Measurements from ENCODE around the gene ZNF594. TPM values are rescaled to one million over a fixed set of nuclear protein-coding genes. Genes with fewer than 3 reads are reported as not detected.
"Not testable (repeated sequence)": the region's sequence is repeated elsewhere in the genome, so short reads cannot be mapped to it uniquely, and the experiment has no call there.

ZNF594 gene
- total RNA-seq, 1 donor from 2014 or later, result 26.1 TPM

- no peaks in the 10 kb centered on the region for H3K9me3 Mint-ChIP-seq (ENCODE audit: low read depth)
- no peaks in the 10 kb centered on the region for H3K36me3 Mint-ChIP-seq (ENCODE audit: insufficient read depth)
- no peak for DNase-seq (ENCODE audit: low spot score, unreplicated experiment)
These were observed 58.4 kb downstream of the ZNF594 start for GRCh38 chr17:5133311-5133710.

GRCh38 chr17:5132503-5133225, 59.0 kb downstream of the ZNF594 start:
- not testable (repeated sequence) for H3K4me3 Mint-ChIP-seq (ENCODE audit: low read depth); H3K36me3 Mint-ChIP-seq (ENCODE audit: insufficient read depth); H3K9me3 Mint-ChIP-seq (ENCODE audit: low read depth); H3K27ac Mint-ChIP-seq; H3K27me3 Mint-ChIP-seq; H3K4me1 Mint-ChIP-seq (ENCODE audit: low read depth); DNase-seq (ENCODE audit: low spot score, unreplicated experiment)

More at GRCh38 chr17:5133311-5133710, 58.4 kb downstream of the ZNF594 start:
- H3K27me3 Mint-ChIP-seq, result peaks cover 2% of the 10 kb centered on the region
- H3K4me3 Mint-ChIP-seq (ENCODE audit: low read depth), result no peak overlapping the region
- no peak overlapping the region for H3K27ac Mint-ChIP-seq
- no peaks in the 10 kb centered on the region for H3K4me1 Mint-ChIP-seq (ENCODE audit: low read depth)
- TF ChIP-seq CTCF (IDR thresholded peaks at IDR 0.05; ENCODE audit: unreplicated experiment), result no peak

GRCh38 chr17:5131799-5132502, 59.7 kb downstream of the ZNF594 start:
- not testable (repeated sequence) for H3K9me3 Mint-ChIP-seq (ENCODE audit: low read depth); H3K36me3 Mint-ChIP-seq (ENCODE audit: insufficient read depth); H3K27ac Mint-ChIP-seq; H3K4me1 Mint-ChIP-seq (ENCODE audit: low read depth); H3K4me3 Mint-ChIP-seq (ENCODE audit: low read depth); DNase-seq (ENCODE audit: low spot score, unreplicated experiment); H3K27me3 Mint-ChIP-seq

- DNase-seq (ENCODE audit: low spot score, unreplicated experiment), result no peak
- H3K4me1 Mint-ChIP-seq (ENCODE audit: low read depth), result no peaks in the 10 kb centered on the region
- H3K36me3 Mint-ChIP-seq (ENCODE audit: insufficient read depth), result no peaks in the 10 kb centered on the region
- no peak for TF ChIP-seq CTCF (IDR thresholded peaks at IDR 0.05; ENCODE audit: unreplicated experiment)
- H3K9me3 Mint-ChIP-seq (ENCODE audit: low read depth), result no peaks in the 10 kb centered on the region
- no peak overlapping the region for H3K4me3 Mint-ChIP-seq (ENCODE audit: low read depth)
- peaks cover 13% of the 10 kb centered on the region for H3K27me3 Mint-ChIP-seq
- no peak overlapping the region for H3K27ac Mint-ChIP-seq
These were observed 60.4 kb downstream of the ZNF594 start for GRCh38 chr17:5131146-5131715.

GRCh38 chr17:5130687-5131086, 61.0 kb downstream of the ZNF594 start:
- DNase-seq (ENCODE audit: low spot score, unreplicated experiment); H3K36me3 Mint-ChIP-seq (ENCODE audit: insufficient read depth); H3K4me1 Mint-ChIP-seq (ENCODE audit: low read depth); H3K27ac Mint-ChIP-seq; H3K4me3 Mint-ChIP-seq (ENCODE audit: low read depth); H3K9me3 Mint-ChIP-seq (ENCODE audit: low read depth): not testable (repeated sequence)
- H3K27me3 Mint-ChIP-seq, result peaks cover 17% of the 10 kb centered on the region

GRCh38 chr17:5130261-5130660, 61.4 kb downstream of the ZNF594 start:
- not testable (repeated sequence) for H3K27ac Mint-ChIP-seq; H3K4me3 Mint-ChIP-seq (ENCODE audit: low read depth); H3K36me3 Mint-ChIP-seq (ENCODE audit: insufficient read depth); DNase-seq (ENCODE audit: low spot score, unreplicated experiment); H3K9me3 Mint-ChIP-seq (ENCODE audit: low read depth); H3K4me1 Mint-ChIP-seq (ENCODE audit: low read depth)
- H3K27me3 Mint-ChIP-seq, result peaks cover 17% of the 10 kb centered on the region

- DNase-seq (ENCODE audit: low spot score, unreplicated experiment); H3K36me3 Mint-ChIP-seq (ENCODE audit: insufficient read depth); H3K9me3 Mint-ChIP-seq (ENCODE audit: low read depth); H3K4me3 Mint-ChIP-seq (ENCODE audit: low read depth); H3K4me1 Mint-ChIP-seq (ENCODE audit: low read depth); H3K27ac Mint-ChIP-seq: not testable (repeated sequence)
- H3K27me3 Mint-ChIP-seq, result peaks cover 17% of the 10 kb centered on the region
These were observed 61.9 kb downstream of the ZNF594 start for GRCh38 chr17:5129770-5130169.

Other genes starting within 250 kb of the ZNF594 start
- gene PFN1, start 243.3 kb downstream of the ZNF594 start, total RNA-seq, result 372 and 404 TPM in 2 replicates
- 23.4 and 25.8 TPM in 2 replicates for gene ENO3, start 240.7 kb downstream of the ZNF594 start, total RNA-seq
- 70.3 and 71.4 TPM in 2 replicates for gene SPAG7, start 224.1 kb downstream of the ZNF594 start, total RNA-seq
- 34.1 and 34.2 TPM in 2 replicates for gene CAMTA2, start 204.2 kb downstream of the ZNF594 start, total RNA-seq
- 2.8 and 3.3 TPM in 2 replicates for gene INCA1, start 194.3 kb downstream of the ZNF594 start, total RNA-seq
- 104 and 111 TPM in 2 replicates for gene KIF1C, start 193.9 kb downstream of the ZNF594 start, total RNA-seq
- not detected in 2 replicates for gene SLC52A1, start 156.4 kb downstream of the ZNF594 start, total RNA-seq
- 0.98 and 1.3 TPM in 2 replicates for gene ZFP3, start 113.4 kb downstream of the ZNF594 start, total RNA-seq
- 51.1 and 56.3 TPM in 2 replicates for gene ZNF232, start 80.0 kb downstream of the ZNF594 start, total RNA-seq
- 0.80 and 0.84 TPM in 2 replicates for gene USP6, start 75.8 kb downstream of the ZNF594 start, total RNA-seq
- not detected in 2 replicates for gene SCIMP, start 43.0 kb upstream of the ZNF594 start, total RNA-seq
- 46.2 and 50.1 TPM in 2 replicates for gene RABEP1, start 90.4 kb upstream of the ZNF594 start, total RNA-seq
- 64.9 and 79.0 TPM in 2 replicates for gene NUP88, start 227.8 kb upstream of the ZNF594 start, total RNA-seq
- 109 and 115 TPM in 2 replicates for gene RPAIN, start 228.3 kb upstream of the ZNF594 start, total RNA-seq
- gene C1QBP, start 247.3 kb upstream of the ZNF594 start, total RNA-seq, result 108 and 123 TPM in 2 replicates